Mesenchymal stem cell (in vitro differentiated cells and primary cell): ENCODE data around the gene EPS8L3.

ENCODE experiments used
- DNase-seq: peaks from one replicate; pipeline ENCODE4 v3.0.0-alpha.2; 2013
- H2AFZ ChIP-seq: one replicate; pipeline ENCODE4 v1.6.1; 2013; ENCODE audit warnings: low read depth, mild to moderate bottlenecking, control low read depth, inconsistent platforms, low read length, moderate library complexity
- H2AK5ac ChIP-seq: 2 replicates; pipeline ENCODE4 v1.6.1; 2013; ENCODE audit warnings: low read length, moderate library complexity, mild to moderate bottlenecking, inconsistent platforms; ENCODE audit not compliant: severe bottlenecking
- H2BK120ac ChIP-seq: one replicate; pipeline ENCODE4 v1.6.1; 2013; ENCODE audit warnings: low read depth, mild to moderate bottlenecking, inconsistent platforms, low read length, moderate library complexity
- H2BK12ac ChIP-seq, 2 experiments: one replicate each; pipeline ENCODE4 v1.6.1; 2013; ENCODE audit warnings: inconsistent platforms in 2 of 2, low read length in 2 of 2, mild to moderate bottlenecking in 2 of 2, moderate library complexity in 2 of 2, control low read depth in 1 of 2
- H2BK15ac ChIP-seq: one replicate; pipeline ENCODE4 v1.6.1; 2013; ENCODE audit warnings: mild to moderate bottlenecking, low read depth, inconsistent platforms; ENCODE audit not compliant: poor library complexity, severe bottlenecking
- H2BK5ac ChIP-seq: 2 replicates; pipeline ENCODE4 v1.6.1; 2013; ENCODE audit warnings: low read depth, mild to moderate bottlenecking, low read length, control low read depth, inconsistent platforms; ENCODE audit not compliant: poor library complexity, severe bottlenecking
- H3K14ac ChIP-seq, 2 experiments: one replicate each; pipeline ENCODE4 v1.6.1; 2013; ENCODE audit warnings: inconsistent platforms in 2 of 2, low read length in 2 of 2, control low read depth in 1 of 2, mild to moderate bottlenecking in 1 of 2, moderate library complexity in 1 of 2
- H3K18ac ChIP-seq, 2 experiments: one replicate each; pipeline ENCODE4 v1.6.1; 2013; ENCODE audit warnings: inconsistent platforms in 2 of 2, low read length in 2 of 2, control low read depth in 1 of 2, low read depth in 1 of 2, mild to moderate bottlenecking in 1 of 2
- H3K23ac ChIP-seq, 2 experiments: one replicate each; pipeline ENCODE4 v1.6.1; 2013; ENCODE audit warnings: inconsistent platforms in 2 of 2, low read length in 2 of 2, mild to moderate bottlenecking in 2 of 2, moderate library complexity in 2 of 2, control low read depth in 1 of 2
- H3K27ac ChIP-seq: 2 replicates; pipeline ENCODE4 v1.5.1; 2013; ENCODE audit warnings: mild to moderate bottlenecking, moderate library complexity, low read length, control low read depth, inconsistent platforms; ENCODE audit not compliant: poor library complexity, severe bottlenecking
- H3K27me3 ChIP-seq, 2 experiments: 2 replicates each; pipeline versions ENCODE4 v1.6.1 to v1.7.0; 2013; ENCODE audit warnings: low read length in 2 of 2, mild to moderate bottlenecking in 2 of 2, moderate library complexity in 2 of 2, control low read depth in 1 of 2, inconsistent platforms in 1 of 2; ENCODE audit not compliant: control insufficient read depth in 1 of 2, insufficient read depth in 1 of 2
- H3K36me3 ChIP-seq, 2 experiments: 2 replicates each; pipeline versions ENCODE4 v1.6.1 to v1.7.0; 2013; ENCODE audit warnings: low read length in 2 of 2, control low read depth in 1 of 2, inconsistent platforms in 1 of 2, low read depth in 1 of 2, mild to moderate bottlenecking in 1 of 2; ENCODE audit not compliant: insufficient read depth in 2 of 2, control insufficient read depth in 1 of 2
- H3K4ac ChIP-seq, 2 experiments: one replicate each; pipeline ENCODE4 v1.6.1; 2013; ENCODE audit warnings: inconsistent platforms in 2 of 2, low read length in 2 of 2, mild to moderate bottlenecking in 2 of 2, moderate library complexity in 2 of 2, control low read depth in 1 of 2, low read depth in 1 of 2
- H3K4me1 ChIP-seq: 2 replicates; pipeline ENCODE4 v1.6.1; 2013; ENCODE audit warnings: low read depth, low read length, control low read depth; ENCODE audit not compliant: control insufficient read depth, insufficient read depth
- H3K4me2 ChIP-seq: 2 replicates; pipeline ENCODE4 v1.6.1; 2013; ENCODE audit warnings: low read length, mild to moderate bottlenecking, inconsistent platforms; ENCODE audit not compliant: poor library complexity, severe bottlenecking
- H3K4me3 ChIP-seq, 2 experiments: 2 replicates each; pipeline versions ENCODE4 v1.5.1 to v1.7.0; 2013; ENCODE audit warnings: low read length in 2 of 2, mild to moderate bottlenecking in 2 of 2, control low read depth in 1 of 2, low read depth in 1 of 2; ENCODE audit not compliant: insufficient read depth in 1 of 2
- H3K79me1 ChIP-seq: replicated peaks from 2 replicates; pipeline ENCODE4 v1.6.1; 2013; ENCODE audit warnings: mild to moderate bottlenecking, control low read depth, low read length, inconsistent platforms; ENCODE audit not compliant: poor library complexity, severe bottlenecking
- H3K9ac ChIP-seq: 2 replicates; pipeline ENCODE4 v1.7.0; 2013; ENCODE audit warnings: mild to moderate bottlenecking, low read length, moderate library complexity
- H3K9me3 ChIP-seq: 2 replicates; pipeline ENCODE4 v1.7.0; 2013; ENCODE audit warnings: mild to moderate bottlenecking, low read length; ENCODE audit not compliant: control insufficient read depth
- H4K8ac ChIP-seq: one replicate; pipeline ENCODE4 v1.6.1; 2013; ENCODE audit warnings: inconsistent platforms, mild to moderate bottlenecking, low read length, moderate library complexity
- H4K91ac ChIP-seq: one replicate; pipeline ENCODE4 v1.6.1; 2013; ENCODE audit warnings: mild to moderate bottlenecking, low read length, inconsistent platforms
- WGBS: methylation state at CpG from one replicate; pipeline ENCODE4 v1.1.7; 2013; ENCODE audit warnings: mixed read lengths; 5-methylcytosine and 5-hydroxymethylcytosine counted together

The EPS8L3 gene

DNA sequence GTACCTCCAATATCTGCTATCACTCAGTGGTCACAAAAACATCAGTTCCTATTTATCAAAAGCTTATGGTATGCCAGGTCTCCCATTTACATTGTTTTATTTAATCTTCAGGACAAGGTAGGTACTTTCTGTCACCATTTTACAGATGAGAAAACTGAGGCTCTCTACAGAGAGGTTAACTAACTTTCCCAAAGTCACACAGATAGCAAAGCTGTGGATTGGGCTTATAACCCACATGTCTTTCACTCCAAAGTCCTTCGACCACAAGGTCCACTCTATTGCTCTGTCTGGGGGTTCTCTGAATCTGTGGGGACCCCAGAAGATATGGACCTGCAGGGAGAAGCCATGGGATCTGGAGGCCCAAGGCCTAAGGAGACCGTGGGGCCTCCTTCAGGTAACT is 26.6 kb upstream of the EPS8L3 start:
- peak overlapping the region; percentile 19 for H4K8ac ChIP-seq
- no peaks in the 10 kb centered on the region for H3K27me3 ChIP-seq
- peak overlapping the region; percentile 21 for H2AK5ac ChIP-seq
- no peak overlapping the region for H3K4me3 ChIP-seq
- H2BK15ac ChIP-seq = no peak overlapping the region
- no peak overlapping the region for H3K23ac ChIP-seq
- H3K36me3 ChIP-seq = no peaks in the 10 kb centered on the region
- peak overlapping the region; percentile 22 for H4K91ac ChIP-seq
- peaks cover 72% of the 10 kb centered on the region for H3K4me1 ChIP-seq
- H3K4me2 ChIP-seq = no peak overlapping the region
- no peak overlapping the region for H3K9ac ChIP-seq
- H3K4ac ChIP-seq = peak overlapping the region in 1 of 2 experiments; percentile 6
- H3K79me1 ChIP-seq = no peaks in the 10 kb centered on the region
- H2BK5ac ChIP-seq = no peak overlapping the region
- H3K14ac ChIP-seq = no peak overlapping the region
- peak overlapping the region in 1 of 2 experiments; percentile 82 for H3K18ac ChIP-seq
- H2AFZ ChIP-seq = no peak overlapping the region
- 96% methylated on average over 2 of the region's 2 CpGs for WGBS
- no peak overlapping the region for H2BK120ac ChIP-seq
- H3K9me3 ChIP-seq = no peaks in the 10 kb centered on the region
- peak overlapping the region in 1 of 2 experiments; percentile 95 for H2BK12ac ChIP-seq
- H3K27ac ChIP-seq = no peak overlapping the region
- DNase-seq = no peak

- Histone ChIP-seq H3K4me2 (no peak overlapping the region), H3K27ac (no peak overlapping the region), H3K4ac (peak overlapping the region; percentile 29 to 68), H3K79me1 (no peaks in the 10 kb centered on the region), H3K4me3 (no peak overlapping the region), H4K8ac (peak overlapping the region; percentile 8), H3K4me1 (peaks cover 74% of the 10 kb centered on the region), H2AFZ (no peak overlapping the region), H3K14ac (no peak overlapping the region), H4K91ac (peak overlapping the region; percentile 48), H3K36me3 (no peaks in the 10 kb centered on the region), H2AK5ac (peak overlapping the region; percentile 26), H2BK15ac (peak overlapping the region; percentile 66), H3K18ac (peak overlapping the region; percentile 34 to 46), H3K9me3 (no peaks in the 10 kb centered on the region), H3K9ac (no peak overlapping the region), H3K27me3 (no peaks in the 10 kb centered on the region), H3K23ac (no peak overlapping the region), H2BK12ac (peak overlapping the region; percentile 60 to 86), H2BK120ac (no peak overlapping the region), H2BK5ac (no peak overlapping the region)
- no peak for DNase-seq
- WGBS = 93% methylated on average over 7 of the region's 9 CpGs
Measured at GRCh38 chr1:109789551-109790180, 25.9 kb upstream of the EPS8L3 start.

- H3K27me3 ChIP-seq = no peaks in the 10 kb centered on the region
- H3K9me3 ChIP-seq = no peaks in the 10 kb centered on the region
- H3K9ac ChIP-seq = no peak overlapping the region
- H3K4me2 ChIP-seq = no peak overlapping the region
- H2BK5ac ChIP-seq = no peak overlapping the region
- H4K8ac ChIP-seq = no peak overlapping the region
- no peaks in the 10 kb centered on the region for H3K79me1 ChIP-seq
- peak overlapping the region; percentile 26 for H2AK5ac ChIP-seq
- H3K27ac ChIP-seq = no peak overlapping the region
- H2BK12ac ChIP-seq = peak overlapping the region; percentile 60 to 80
- peaks cover 75% of the 10 kb centered on the region for H3K4me1 ChIP-seq
- H3K14ac ChIP-seq = peak overlapping the region in 1 of 2 experiments; percentile 73
- peak overlapping the region; percentile 30 for H4K91ac ChIP-seq
- H3K36me3 ChIP-seq = no peaks in the 10 kb centered on the region
- H3K4me3 ChIP-seq = no peak overlapping the region
- 84% methylated on average over 9 of the region's 9 CpGs for WGBS
- no peak overlapping the region for H3K23ac ChIP-seq
- H2AFZ ChIP-seq = no peak overlapping the region
- H3K18ac ChIP-seq = peak overlapping the region; percentile 47 to 88
- no peak overlapping the region for H2BK15ac ChIP-seq
- H2BK120ac ChIP-seq = no peak overlapping the region
- peak; percentile 51 for DNase-seq
- H3K4ac ChIP-seq = peak overlapping the region; percentile 27 to 81
Measured at GRCh38 chr1:109788695-109789521, 25.2 kb upstream of the EPS8L3 start.
